ENCODE measurements around the gene GINS2.

- TF ChIP-seq EZH2 (IDR thresholded peaks at IDR 0.05; ENCODE audit: borderline replicate concordance, low read depth, low read length, poor library complexity, severe bottlenecking) (no peak), CTCF (conservative IDR thresholded peaks at IDR 0.05; ENCODE audit: low read depth, low read length) (no peak)
These were observed 39.2 kb downstream of the GINS2 start for GRCh38 chr16:85649411-85650134.

Measured in A673 (cell line).